GM19351 (cell line): ENCODE data around the gene DENND4A.
"Not testable (repeated sequence)": the region's sequence is repeated elsewhere in the genome, so short reads cannot be mapped to it uniquely, and the experiment has no call there.

ENCODE experiments used
- ATAC-seq: cut with Tn5 transposase; IDR thresholded peaks from one replicate; pipeline ENCODE4 v1.9.1; 2021; ENCODE audit warnings: mild to moderate bottlenecking, moderate library complexity; ENCODE audit not compliant: unreplicated experiment

Gene DENND4A

DNA sequence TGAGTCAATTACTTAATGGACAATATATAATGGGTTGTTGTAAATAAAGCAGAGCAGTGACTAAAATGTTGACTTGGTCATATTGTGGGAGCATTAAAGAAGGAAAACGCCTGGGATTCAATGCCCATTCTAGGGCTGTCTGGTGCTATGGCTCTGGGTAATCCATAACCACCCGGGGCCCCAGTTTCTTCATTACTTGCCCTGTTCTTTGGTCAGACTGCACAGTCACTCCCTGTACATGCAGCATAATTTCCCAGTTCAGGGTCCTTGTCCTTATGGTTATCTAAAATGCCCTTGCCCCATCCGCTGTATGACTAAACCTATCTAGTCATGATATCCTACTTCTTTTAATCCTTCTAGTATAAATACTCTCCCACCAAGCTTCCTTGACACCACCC lies 27.5 kb upstream of the DENND4A start:
- no peak for ATAC-seq

DNA sequence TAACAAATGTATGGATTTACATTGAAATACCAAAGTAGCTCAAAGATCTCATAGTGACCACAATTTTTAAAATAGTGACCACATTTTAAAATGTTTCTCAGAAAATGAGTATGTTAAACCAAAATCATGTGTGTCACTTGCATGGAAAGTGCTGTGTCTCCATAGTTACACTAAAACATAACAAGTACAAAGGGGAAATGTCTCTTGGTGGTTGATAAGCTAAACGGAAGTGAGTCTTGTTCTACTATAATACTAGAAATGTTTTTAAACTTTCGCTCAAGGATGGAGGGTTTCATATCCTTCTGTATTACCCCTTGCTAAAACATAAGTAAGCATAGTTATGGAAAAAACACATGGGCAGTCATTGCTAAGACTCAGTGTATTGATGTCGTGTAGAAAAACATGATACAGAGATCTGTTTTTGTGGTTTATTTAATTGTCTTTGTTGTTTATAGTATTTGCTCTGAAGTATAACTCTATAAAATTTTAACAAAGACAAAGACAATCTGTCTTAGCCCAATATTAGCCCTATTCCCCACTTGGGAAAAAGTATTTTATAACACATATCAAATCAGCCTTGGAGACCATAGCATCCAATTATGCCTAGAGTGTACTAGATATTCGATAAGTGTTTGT lies 27.0 kb upstream of the DENND4A start:
- peak; percentile 80 for ATAC-seq

DNA sequence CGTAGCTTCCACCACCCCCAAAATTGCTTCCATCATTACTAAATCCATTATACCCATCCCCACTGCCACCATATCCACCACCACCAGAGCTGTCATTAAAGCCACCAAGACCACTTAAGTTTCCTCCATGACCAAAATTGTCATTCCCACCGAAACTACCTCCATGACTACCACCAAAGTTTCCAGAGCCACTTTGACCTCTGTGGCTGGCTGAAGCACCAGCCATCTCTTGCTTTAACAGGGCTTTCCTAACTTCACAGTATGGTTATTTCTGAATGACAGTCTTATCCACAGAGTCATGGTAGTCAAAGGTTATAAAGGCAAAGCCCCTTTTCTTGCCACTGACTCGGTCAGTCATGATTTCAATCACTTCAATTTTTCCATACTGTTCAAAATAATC lies 24.3 kb upstream of the DENND4A start:
- no peak for ATAC-seq

DNA sequence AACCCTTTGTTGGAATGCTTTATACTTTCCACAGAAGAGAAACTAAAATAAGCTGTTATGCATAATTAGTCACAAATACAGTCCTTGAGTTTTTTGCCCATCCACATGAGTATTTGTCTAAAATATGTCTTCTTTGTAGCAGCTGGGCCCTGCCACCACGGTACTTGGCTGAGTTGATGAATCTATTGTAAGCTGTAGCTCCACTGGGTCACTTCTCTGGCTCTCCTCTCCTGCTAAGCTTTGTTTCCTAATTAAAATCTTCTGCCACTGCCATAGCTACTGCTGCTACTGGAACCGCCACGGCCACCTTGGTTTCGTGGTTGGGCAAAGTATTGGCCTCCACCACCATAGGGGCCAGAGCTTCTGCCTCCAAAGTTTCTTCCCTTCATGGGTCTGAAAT lies 23.9 kb upstream of the DENND4A start:
- not testable (repeated sequence) for ATAC-seq

DNA sequence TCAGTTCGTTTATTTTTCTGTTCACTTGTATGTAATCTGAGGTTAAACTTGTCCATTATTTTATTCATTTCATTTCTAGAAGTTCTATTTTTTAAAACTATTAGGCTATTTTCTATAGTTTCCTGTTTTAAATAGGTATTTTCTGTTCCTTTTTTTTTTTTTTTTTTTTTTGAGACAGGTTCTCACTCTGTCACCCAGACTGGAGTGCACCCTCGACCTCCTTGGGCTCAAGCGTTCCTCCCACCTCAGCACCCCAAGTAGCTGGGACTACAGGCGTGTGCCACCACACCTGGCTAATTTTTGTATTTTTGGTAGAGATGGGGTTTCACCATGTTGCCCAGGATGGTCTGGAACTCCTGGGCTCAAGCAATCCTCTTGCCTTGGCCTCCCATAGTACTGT lies 22.2 kb upstream of the DENND4A start:
- ATAC-seq, result not testable (repeated sequence)

DNA sequence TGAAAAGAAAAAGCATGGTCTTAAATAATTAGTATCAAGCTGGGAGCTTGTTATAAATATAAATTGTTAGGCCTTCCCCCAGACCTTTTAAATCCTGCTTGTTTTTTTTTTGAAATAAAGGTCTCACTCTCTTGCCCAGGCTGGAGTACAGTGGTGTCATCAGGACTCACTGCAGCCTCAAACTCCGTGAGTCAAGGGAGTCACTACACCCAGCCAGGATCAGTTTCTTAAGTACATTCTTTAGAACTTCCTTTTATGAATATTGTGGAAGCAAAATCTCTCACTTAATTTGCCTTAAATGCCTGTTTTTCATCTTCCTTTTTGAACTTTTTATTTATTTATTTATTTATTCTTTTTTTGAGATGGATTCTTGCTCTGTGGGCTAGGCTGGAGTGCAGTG lies 20.8 kb upstream of the DENND4A start:
- ATAC-seq, result no peak

DNA sequence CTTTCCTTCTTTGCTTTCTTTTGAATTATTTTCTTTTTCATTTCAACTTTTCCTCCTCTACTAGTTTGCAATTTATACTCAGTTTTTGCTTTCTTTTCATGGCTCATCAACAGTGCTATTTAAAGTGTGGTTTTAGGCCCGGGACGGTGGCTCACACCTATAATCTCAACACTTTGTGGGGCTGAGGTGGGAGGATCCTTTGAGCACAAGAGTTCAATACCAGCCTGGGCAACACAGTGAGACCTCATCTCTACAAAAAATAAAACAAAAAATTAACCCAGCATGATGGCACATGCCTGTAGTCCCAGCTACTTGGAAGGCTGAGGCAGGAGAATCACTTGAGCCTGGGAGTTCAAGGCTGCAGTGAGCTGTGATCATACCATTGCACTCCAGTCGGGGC lies 20.4 kb upstream of the DENND4A start:
- ATAC-seq, result no peak

DNA sequence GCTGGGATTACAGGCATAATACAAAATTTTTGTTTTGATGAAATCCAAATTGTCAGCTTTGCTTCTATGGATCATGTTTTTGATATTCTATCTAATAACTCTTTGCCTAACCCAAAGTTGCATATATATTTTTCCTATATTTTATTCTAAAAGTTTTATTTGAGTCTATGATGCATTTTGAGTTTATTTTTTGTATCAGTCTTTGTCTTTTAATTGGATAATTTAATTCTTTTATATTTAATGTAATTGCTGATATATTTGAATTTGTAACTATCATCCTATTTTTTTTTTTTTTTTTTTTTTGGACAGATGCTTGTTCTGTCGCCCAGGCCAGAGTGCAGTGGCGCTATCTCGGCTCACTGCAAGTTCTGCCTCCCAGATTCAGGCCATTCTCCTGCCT lies 19.7 kb upstream of the DENND4A start:
- no peak for ATAC-seq

DNA sequence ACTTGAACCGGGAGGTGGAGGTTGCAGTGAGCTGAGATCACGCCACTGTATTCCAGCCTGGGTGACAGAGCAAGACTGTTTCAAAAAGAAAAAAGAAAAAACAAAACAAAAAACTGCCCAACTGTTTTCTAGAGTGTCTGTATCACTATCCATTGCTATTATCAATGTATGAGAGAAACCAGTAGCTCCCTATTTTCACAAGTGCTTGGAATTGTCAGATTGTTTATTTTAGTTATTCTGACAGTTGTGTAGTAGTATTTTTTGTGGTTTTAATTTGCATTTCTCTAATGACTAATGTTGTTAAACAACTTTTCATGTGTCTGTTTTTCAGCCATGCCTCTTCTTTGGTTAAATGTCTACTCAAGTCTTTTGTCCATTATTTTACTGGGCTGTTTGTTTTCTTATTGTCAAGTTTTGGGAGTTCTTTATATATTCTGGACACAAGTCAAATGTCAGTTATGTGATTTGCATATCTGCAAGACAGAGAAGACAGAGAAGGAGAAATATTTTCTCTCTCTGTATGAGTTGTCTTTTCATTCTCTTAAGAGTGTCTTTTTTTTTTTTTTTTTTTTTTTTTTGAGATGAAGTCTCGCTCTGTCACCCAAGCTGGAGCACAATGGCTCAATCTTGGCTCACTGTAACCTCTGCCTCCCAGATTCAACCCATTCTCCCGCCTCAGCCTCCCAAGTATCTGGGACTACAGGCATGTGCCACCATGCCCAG lies 19.1 kb upstream of the DENND4A start:
- not testable (repeated sequence) for ATAC-seq

DNA sequence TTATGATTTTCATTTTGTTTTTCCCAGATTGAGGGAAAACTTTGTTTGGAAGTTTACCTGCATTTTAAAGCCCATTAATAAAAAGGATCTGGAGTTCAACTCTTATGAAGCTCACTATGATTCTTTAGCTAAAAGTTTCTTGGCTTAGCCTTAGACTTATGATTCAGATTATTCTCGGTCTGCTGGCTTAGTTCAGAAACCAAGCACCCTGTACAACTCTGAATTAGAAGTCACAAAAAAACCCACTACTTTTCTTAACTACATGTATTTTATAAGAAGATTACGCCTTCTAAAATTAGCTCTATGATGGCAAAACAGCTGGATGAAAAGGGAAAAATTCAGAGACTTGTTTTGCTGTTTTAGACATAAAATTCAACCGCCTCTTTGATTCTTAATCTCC lies 14.3 kb upstream of the DENND4A start:
- no peak for ATAC-seq

DNA sequence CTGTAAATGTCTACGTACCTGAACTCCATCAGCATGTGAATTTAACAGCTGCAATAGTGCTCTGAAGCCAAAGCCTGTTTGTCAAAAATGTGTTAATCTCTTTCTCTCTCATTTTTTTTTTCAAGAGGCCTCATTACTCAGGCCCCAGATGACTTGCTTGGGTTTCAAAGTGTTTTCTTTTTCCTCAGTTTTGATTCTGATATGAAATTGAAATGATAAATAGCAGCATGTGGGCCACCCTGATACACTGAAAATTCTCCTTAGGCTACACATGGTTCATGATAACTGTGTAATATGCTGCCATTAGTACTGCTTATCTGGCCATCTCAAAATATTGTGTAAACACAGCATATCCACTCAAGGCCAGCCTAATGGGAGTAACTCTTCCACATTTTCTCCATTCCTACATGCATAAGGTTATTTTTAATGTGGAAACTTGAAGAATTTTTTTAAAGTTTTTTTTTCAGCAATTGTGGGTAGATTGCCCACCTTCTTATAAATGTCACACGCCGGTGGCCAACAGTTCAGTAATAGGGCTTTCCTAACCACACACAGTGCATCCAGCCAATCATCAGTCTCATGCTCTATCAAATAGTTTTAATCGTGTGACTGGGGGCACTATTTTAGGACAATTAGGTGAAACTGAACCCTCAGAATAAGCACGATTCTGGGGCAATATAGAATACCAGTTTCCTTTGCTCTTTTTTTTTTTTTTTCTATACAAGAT lies 13.1 kb upstream of the DENND4A start:
- ATAC-seq, result no peak

DNA sequence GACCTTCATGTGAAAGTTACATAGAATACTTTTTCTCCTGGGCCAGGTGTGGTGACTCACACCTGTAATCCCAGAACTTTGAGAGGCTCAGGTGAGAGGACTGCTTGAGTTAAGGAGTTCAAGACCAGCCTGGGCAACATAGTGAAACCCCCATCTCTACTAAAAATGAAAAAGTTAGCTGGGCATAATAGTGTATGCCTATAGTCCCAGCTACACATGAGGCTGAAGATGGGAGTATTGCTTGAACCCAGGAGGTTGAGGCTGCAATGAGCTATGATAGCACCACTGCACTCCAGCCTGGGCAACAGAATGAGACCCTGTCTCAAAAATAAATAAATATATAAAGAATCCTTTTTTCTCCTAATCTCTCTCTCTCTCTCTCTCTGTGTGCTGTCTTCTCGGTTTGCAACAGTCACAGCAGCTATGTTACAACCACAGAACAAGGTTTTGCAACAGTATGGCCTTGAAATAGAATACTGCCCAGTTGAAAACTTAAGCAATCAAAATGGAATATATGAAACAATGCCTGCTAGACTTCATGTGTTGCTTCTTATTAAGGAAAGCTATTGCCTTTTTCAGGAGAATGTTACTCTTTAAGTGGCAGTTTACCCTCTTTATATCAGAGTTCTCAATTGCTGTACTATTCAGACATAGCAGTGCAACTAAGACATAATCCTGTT lies 12.3 kb upstream of the DENND4A start:
- ATAC-seq, result no peak

DNA sequence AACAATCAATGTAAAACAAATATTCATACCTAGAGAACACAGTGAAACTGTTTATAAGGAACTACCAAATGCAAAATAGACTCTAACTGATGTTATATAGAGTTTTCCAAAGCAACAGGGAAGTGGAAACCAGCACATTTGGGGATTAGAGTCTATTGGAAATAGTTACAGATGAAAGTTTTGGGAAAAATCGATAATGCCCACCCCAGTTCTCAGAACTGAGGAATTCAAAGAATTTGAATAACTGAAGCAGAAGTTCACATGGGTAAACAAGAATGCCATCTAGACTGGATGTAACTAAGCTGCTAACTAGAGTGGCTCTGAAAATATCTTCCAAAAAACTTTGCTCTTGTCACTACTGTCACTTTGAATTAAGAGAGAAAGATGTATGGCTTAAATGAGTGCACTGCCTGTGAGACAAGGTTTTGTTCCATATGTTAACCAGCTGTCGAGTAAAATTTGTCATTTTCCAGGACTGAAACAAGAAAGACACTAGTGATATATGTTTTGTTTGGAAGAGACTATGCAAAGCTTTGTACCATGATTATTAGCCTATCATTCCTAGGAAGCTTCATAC lies 9.2 kb upstream of the DENND4A start:
- ATAC-seq, result no peak

DNA sequence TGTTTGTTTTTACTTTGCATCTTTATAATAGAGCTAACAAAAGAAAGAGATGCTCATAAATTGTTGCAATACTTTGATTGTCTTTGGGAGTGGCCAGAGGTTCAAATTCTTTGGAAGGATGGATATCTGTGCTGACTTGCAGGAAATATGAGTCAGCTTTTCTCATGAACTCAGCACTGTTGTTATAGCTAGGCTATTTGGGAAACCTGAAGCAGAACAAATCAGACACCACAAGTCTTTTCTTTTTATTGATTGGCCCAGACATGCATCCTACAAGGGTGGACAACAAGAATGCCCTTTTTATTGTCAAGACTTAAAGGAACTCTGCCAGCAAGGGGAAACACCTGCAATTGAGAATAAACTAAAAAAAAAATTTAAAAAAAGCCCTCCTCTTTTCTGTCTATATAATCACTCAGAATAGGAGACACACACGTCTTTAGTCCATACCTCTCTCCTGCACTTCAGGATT lies 4.6 kb upstream of the DENND4A start:
- no peak for ATAC-seq

DNA sequence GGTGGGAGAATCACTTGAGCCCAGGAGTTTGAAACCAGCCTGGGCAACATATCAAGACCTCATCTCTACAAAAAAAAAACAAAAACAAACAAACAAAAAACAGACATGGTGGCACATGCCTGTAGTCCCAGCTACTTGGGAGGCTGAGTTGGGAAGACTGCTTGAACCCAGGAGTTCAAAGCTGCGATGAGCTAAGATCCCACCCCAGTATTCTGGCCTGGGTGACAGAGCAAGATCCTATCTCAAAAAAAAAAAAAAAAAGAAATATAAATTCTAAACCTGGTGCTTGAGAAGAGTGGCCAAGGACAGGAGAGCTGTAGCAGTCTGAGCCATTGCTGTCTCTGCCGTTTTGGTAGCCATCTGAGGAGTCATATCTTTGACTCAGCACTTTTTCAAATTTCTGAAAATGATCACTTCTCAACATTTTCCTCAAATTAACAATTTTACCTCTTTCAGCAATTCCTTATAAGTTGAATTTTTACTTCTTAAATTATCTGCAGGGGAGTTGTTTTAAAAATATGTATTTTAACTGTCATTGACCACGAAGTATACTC lies 3.6 kb upstream of the DENND4A start:
- no peak for ATAC-seq

DNA sequence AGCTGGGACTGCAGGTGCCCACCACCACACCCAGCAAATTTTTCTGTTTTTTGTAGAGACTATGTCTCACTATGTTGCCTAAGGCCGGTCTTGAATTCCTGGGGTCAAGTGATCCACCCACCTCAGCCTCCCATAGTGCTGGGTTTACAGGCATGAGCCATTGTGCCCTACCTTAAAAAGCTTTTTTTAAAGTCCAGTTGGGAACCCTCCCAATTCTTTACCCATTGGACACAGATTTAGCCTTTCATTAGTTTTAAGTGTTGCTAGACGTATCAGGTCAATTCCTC lies 1.7 kb upstream of the DENND4A start:
- no peak for ATAC-seq

DNA sequence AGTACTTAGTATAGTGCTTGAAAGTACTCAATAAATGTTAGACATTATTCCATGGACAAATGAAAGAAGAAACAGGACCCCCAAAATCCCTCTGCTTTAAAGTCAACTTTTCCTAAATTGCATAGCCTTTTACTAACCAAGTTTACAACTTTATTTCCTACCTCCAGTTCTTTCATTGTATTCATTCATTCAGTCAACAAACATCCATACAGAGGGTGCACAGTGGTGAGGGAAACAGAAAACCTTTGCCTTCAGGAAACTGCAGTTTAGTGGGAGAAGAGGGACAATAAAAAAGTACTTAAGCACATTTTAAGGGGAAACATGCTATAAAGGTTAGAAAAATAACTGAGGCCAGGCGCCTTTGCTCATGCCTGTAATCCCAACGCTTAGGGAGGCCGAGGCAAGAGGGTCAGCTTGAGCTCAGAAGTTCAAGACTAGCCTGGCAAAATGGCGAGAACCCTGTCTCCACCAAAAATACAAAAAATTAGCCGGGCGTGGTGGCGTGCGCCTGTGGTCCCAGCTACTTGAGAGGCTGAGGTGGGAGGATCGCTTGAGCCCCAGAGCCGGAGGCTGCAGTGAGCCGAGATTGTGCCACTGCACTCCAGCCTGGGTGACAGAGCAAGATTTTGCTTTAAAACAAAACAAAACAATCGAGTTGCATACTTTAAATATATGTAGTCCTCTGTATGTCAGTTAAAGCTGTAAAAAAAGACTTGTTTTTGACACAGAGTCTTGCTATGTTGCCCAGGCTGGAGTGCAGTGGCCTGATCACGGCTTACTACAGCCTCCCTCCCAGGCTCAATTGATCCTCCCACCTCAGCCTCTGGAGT lies 1.1 kb upstream of the DENND4A start:
- ATAC-seq, result no peak

DNA sequence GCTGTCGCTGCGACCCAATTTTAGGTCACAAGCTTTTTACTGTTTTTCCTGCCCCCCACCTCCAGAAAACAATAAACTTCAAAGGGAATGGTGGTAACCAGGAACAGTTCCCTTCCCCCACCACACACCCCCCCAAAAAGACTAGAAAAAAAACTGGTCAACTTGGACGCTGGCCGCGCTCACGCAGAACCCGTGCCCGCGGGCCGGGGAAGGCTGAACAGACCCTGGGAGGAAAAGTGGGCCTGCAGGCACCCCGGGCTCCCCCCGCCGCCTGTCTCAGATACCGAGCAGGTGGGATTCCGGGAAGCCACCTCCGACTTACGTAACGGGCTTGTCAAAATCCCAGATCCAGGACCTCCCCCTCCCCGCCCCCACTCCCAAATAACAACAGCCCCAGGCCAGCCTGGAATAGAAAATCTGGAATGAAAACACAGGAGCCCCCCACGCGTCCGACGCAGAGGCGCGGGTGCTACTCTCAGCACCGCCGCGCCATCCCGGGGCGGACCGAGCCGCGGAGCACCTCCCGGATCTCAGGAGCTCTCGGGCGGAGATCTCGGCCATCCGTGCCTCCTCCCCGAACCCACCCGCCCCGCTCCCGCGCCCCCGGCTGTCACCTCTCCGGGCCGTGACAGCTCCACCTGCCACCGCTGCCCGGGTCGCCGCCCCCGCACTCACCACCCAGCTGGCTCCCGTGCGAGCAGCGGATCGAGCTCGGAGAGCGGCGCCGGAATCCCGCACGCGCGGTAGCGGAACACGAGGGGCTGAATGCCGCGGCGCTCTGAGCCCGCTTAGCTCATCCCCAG lies 557 bp downstream of the DENND4A start:
- ATAC-seq, result peak; percentile 14

DNA sequence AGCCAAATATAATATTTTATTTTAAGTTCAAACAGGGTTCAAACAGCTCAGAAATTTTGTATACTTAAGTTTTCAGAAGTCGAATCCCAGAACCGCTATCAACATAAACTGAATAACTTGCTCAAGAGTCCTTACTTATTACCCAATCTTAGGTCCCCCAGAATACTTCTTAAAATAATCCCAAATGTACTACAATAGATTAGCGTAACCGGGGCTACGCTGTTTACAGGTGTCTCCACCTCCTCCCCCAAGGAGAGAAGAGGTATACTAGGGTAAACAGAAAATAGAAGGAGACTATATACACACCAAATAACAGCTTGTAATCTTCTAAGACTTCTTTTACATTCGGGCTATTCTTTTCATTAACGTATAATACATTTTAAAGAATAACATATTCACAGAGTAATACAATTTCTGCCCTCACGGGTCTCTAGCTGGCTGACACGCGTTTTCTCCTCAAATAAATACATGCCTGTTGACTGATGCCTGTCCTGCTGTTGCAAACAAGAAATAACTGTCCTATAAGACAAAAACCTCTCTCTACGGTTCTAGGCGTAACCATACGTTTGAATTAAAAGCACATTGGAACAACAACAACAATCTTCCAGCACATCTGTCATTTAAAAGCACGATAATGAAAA lies 1.3 kb downstream of the DENND4A start:
- no peak for ATAC-seq
